Measurements from ENCODE around the gene CLDN14. TPM values are rescaled to one million over a fixed set of nuclear protein-coding genes. Genes with fewer than 3 reads are reported as not detected.

CLDN14 gene
- total RNA-seq, 2 experiments from 2014 or later: not detected

- ChIA-PET POLR2A (no interaction called here), CTCF (interaction anchor here (0.7 kb wide), 2 partner anchors 19 to 272 kb away, joined by 4 read pairs; no protein-coding TSS in a partner anchor)
- DNase-seq (no peak), ATAC-seq (no peak)
- Mint-ChIP-seq H3K27me3 (peaks cover 18% of the 10 kb centered on the region), H3K4me1 (peaks cover 15% of the 10 kb centered on the region), H3K9me3 (ENCODE audit: low read depth) (no peaks in the 10 kb centered on the region), H3K36me3 (ENCODE audit: low read depth) (no peaks in the 10 kb centered on the region), H3K27ac (no peak overlapping the region), H3K4me3 (no peak overlapping the region)
- intact Hi-C loops (cut with DNase I, micrococcal nuclease): no loop called here
These were observed 52.4 kb downstream of the CLDN14 start for GRCh38 chr21:36427502-36427901.

- Mint-ChIP-seq H3K4me1 (peaks cover 10% of the 10 kb centered on the region), H3K27me3 (peaks cover 2% of the 10 kb centered on the region)
- intact Hi-C loops (cut with DNase I, micrococcal nuclease): no loop called here
These were observed 54.6 kb downstream of the CLDN14 start for GRCh38 chr21:36425286-36425685.

GRCh38 chr21:36424592-36424991, 55.3 kb downstream of the CLDN14 start:
- Mint-ChIP-seq H3K9me3 (ENCODE audit: low read depth) (no peaks in the 10 kb centered on the region), H3K4me1 (peaks cover 3% of the 10 kb centered on the region), H3K36me3 (ENCODE audit: low read depth) (peaks cover 4% of the 10 kb centered on the region), H3K27ac (peak overlapping the region; percentile 33), H3K27me3 (no peaks in the 10 kb centered on the region), H3K4me3 (no peak overlapping the region)
- ATAC-seq (no peak), DNase-seq (no peak)
- POLR2A ChIA-PET: interaction anchor here (0.6 kb wide), 1 partner anchor 14 kb away, joined by 4 read pairs; no protein-coding TSS in a partner anchor
- CTCF ChIA-PET: no interaction called here
- intact Hi-C loops (cut with DNase I, micrococcal nuclease): no loop called here

More at GRCh38 chr21:36425286-36425685, 54.6 kb downstream of the CLDN14 start:
- ChIA-PET CTCF (interaction anchor here (0.8 kb wide), 1 partner anchor 161 kb away, joined by 3 read pairs; no protein-coding TSS in a partner anchor), POLR2A (no interaction called here)
- ATAC-seq (no peak), DNase-seq (no peak)
- Mint-ChIP-seq H3K36me3 (ENCODE audit: low read depth) (peaks cover 3% of the 10 kb centered on the region), H3K9me3 (ENCODE audit: low read depth) (no peaks in the 10 kb centered on the region), H3K27ac (no peak overlapping the region), H3K4me3 (no peak overlapping the region)

- POLR2A ChIA-PET: no interaction called here
- no peaks in the 10 kb centered on the region for H3K9me3 Mint-ChIP-seq (ENCODE audit: low read depth)
These were observed 56.0 kb downstream of the CLDN14 start for GRCh38 chr21:36423771-36424433.

GRCh38 chr21:36422279-36423098, 57.4 kb downstream of the CLDN14 start:
- H3K36me3 Mint-ChIP-seq (ENCODE audit: low read depth): peaks cover 15% of the 10 kb centered on the region
- peak; percentile 65 for DNase-seq
- H3K9me3 Mint-ChIP-seq (ENCODE audit: low read depth): no peaks in the 10 kb centered on the region
- ATAC-seq: peak; percentile 45
- ChIA-PET CTCF (interaction anchor here (0.6 to 1.4 kb wide), 8 partner anchors 8 to 282 kb away, joined by 3 to 4 read pairs (median 3); no protein-coding TSS in a partner anchor), POLR2A (no interaction called here)
- intact Hi-C loops (cut with DNase I, micrococcal nuclease): no loop called here
- H3K4me3 Mint-ChIP-seq: no peak overlapping the region
- H3K27me3 Mint-ChIP-seq: no peaks in the 10 kb centered on the region
- H3K4me1 Mint-ChIP-seq: peaks cover 2% of the 10 kb centered on the region
- H3K27ac Mint-ChIP-seq: no peak overlapping the region

More at GRCh38 chr21:36423771-36424433, 56.0 kb downstream of the CLDN14 start:
- DNase-seq (no peak), ATAC-seq (no peak)
- Mint-ChIP-seq H3K27me3 (no peaks in the 10 kb centered on the region), H3K36me3 (ENCODE audit: low read depth) (peaks cover 7% of the 10 kb centered on the region), H3K27ac (peak overlapping the region; percentile 37), H3K4me1 (peaks cover 2% of the 10 kb centered on the region), H3K4me3 (no peak overlapping the region)
- CTCF ChIA-PET: interaction anchor here (0.6 to 1.4 kb wide), 2 partner anchors 14 to 284 kb away, joined by 3 to 4 read pairs; no protein-coding TSS in a partner anchor
- intact Hi-C loops (cut with DNase I, micrococcal nuclease): no loop called here

GRCh38 chr21:36420571-36421339, 59.2 kb downstream of the CLDN14 start:
- ChIA-PET CTCF (no interaction called here), POLR2A (no interaction called here)
- Mint-ChIP-seq H3K36me3 (ENCODE audit: low read depth) (peaks cover 26% of the 10 kb centered on the region), H3K27me3 (no peaks in the 10 kb centered on the region), H3K27ac (no peak overlapping the region), H3K9me3 (ENCODE audit: low read depth) (no peaks in the 10 kb centered on the region), H3K4me1 (peaks cover 2% of the 10 kb centered on the region), H3K4me3 (no peak overlapping the region)
- no peak for DNase-seq
- intact Hi-C loops (cut with DNase I, micrococcal nuclease): loop anchor here (2.0 kb wide), 1 partner anchor 168 kb away; no protein-coding TSS in a partner anchor
- no peak for ATAC-seq

GRCh38 chr21:36419996-36420395, 59.9 kb downstream of the CLDN14 start:
- Mint-ChIP-seq H3K36me3 (ENCODE audit: low read depth) (peaks cover 26% of the 10 kb centered on the region), H3K4me1 (peaks cover 2% of the 10 kb centered on the region), H3K27ac (no peak overlapping the region), H3K4me3 (no peak overlapping the region), H3K9me3 (ENCODE audit: low read depth) (no peaks in the 10 kb centered on the region), H3K27me3 (no peaks in the 10 kb centered on the region)
- ChIA-PET POLR2A (no interaction called here), CTCF (interaction anchor here (0.8 to 1.1 kb wide), 4 partner anchors 9 to 311 kb away, joined by 3 to 4 read pairs (median 4); no protein-coding TSS in a partner anchor)
- ATAC-seq: peak; percentile 87
- intact Hi-C loops (cut with DNase I, micrococcal nuclease): loop anchor here (2.0 kb wide), 1 partner anchor 169 kb away; no protein-coding TSS in a partner anchor
- peak; percentile 70 for DNase-seq

- ChIA-PET POLR2A (no interaction called here), CTCF (interaction anchor here (0.8 to 1.1 kb wide), 4 partner anchors 10 to 312 kb away, joined by 3 to 4 read pairs (median 4); no protein-coding TSS in a partner anchor)
- Mint-ChIP-seq H3K27ac (no peak overlapping the region), H3K4me1 (peaks cover 2% of the 10 kb centered on the region), H3K36me3 (ENCODE audit: low read depth) (peaks cover 31% of the 10 kb centered on the region), H3K9me3 (ENCODE audit: low read depth) (no peaks in the 10 kb centered on the region), H3K4me3 (no peak overlapping the region), H3K27me3 (no peaks in the 10 kb centered on the region)
- DNase-seq: no peak
- intact Hi-C loops (cut with DNase I, micrococcal nuclease): no loop called here
- no peak for ATAC-seq
These were observed 60.7 kb downstream of the CLDN14 start for GRCh38 chr21:36419241-36419640.

- Mint-ChIP-seq H3K9me3 (ENCODE audit: low read depth) (no peaks in the 10 kb centered on the region), H3K4me1 (no peaks in the 10 kb centered on the region), H3K27ac (no peak overlapping the region), H3K27me3 (no peaks in the 10 kb centered on the region), H3K4me3 (no peak overlapping the region), H3K36me3 (ENCODE audit: low read depth) (peaks cover 55% of the 10 kb centered on the region)
- CTCF ChIA-PET: interaction anchor here (0.5 kb wide), 1 partner anchor 56 kb away, joined by 3 read pairs; no protein-coding TSS in a partner anchor
- intact Hi-C loops (cut with DNase I, micrococcal nuclease): no loop called here
- POLR2A ChIA-PET: interaction anchor here (0.6 kb wide), 1 partner anchor 70 kb away, joined by 5 read pairs; no protein-coding TSS in a partner anchor
- ATAC-seq: no peak
- DNase-seq: no peak
These were observed 64.5 kb downstream of the CLDN14 start for GRCh38 chr21:36415375-36415774.

GRCh38 chr21:36412916-36413315, 67.0 kb downstream of the CLDN14 start:
- ChIA-PET POLR2A (no interaction called here), CTCF (no interaction called here)
- peaks cover 57% of the 10 kb centered on the region for H3K36me3 Mint-ChIP-seq (ENCODE audit: low read depth)
- H3K27me3 Mint-ChIP-seq: no peaks in the 10 kb centered on the region
- intact Hi-C loops (cut with DNase I, micrococcal nuclease): no loop called here
- H3K9me3 Mint-ChIP-seq (ENCODE audit: low read depth): no peaks in the 10 kb centered on the region
- H3K4me1 Mint-ChIP-seq: no peaks in the 10 kb centered on the region
- H3K27ac Mint-ChIP-seq: no peak overlapping the region
- no peak for ATAC-seq
- H3K4me3 Mint-ChIP-seq: no peak overlapping the region
- no peak for DNase-seq

- no peaks in the 10 kb centered on the region for H3K9me3 Mint-ChIP-seq (ENCODE audit: low read depth)
- ATAC-seq (no peak), DNase-seq (no peak)
- H3K4me3 Mint-ChIP-seq: no peak overlapping the region
- no peaks in the 10 kb centered on the region for H3K4me1 Mint-ChIP-seq
- H3K36me3 Mint-ChIP-seq (ENCODE audit: low read depth): peaks cover 54% of the 10 kb centered on the region
- ChIA-PET CTCF (interaction anchor here (0.5 kb wide), 2 partner anchors 34 to 83 kb away, joined by 3 read pairs; no protein-coding TSS in a partner anchor), POLR2A (interaction anchor here (1.2 kb wide), 1 partner anchor 13 kb away, joined by 4 read pairs; no protein-coding TSS in a partner anchor)
- no peaks in the 10 kb centered on the region for H3K27me3 Mint-ChIP-seq
- no peak overlapping the region for H3K27ac Mint-ChIP-seq
- intact Hi-C loops (cut with DNase I, micrococcal nuclease): no loop called here
These were observed 68.6 kb downstream of the CLDN14 start for GRCh38 chr21:36411301-36411700.
